ENCODE measurements around the gene CYP2W1. TPM values are rescaled to one million over a fixed set of nuclear protein-coding genes. Genes with fewer than 3 reads are reported as not detected.
"Not testable (repeated sequence)": the region's sequence is repeated elsewhere in the genome, so short reads cannot be mapped to it uniquely, and the experiment has no call there.

The CYP2W1 gene
- total RNA-seq, 1 experiment from 2014 or later: not detected

- no peak for DNase-seq (ENCODE audit: low read depth)
Measured at GRCh38 chr7:996079-996872, 13.3 kb downstream of the CYP2W1 start.

- no peak for DNase-seq (ENCODE audit: low read depth)
Measured at GRCh38 chr7:997404-998395, 14.7 kb downstream of the CYP2W1 start.

- DNase-seq (ENCODE audit: low read depth): no peak
Measured at GRCh38 chr7:999149-999879, 16.3 kb downstream of the CYP2W1 start.

- no peak for DNase-seq (ENCODE audit: low read depth)
Measured at GRCh38 chr7:999941-1000935, 17.3 kb downstream of the CYP2W1 start.

- DNase-seq (ENCODE audit: low read depth): not testable (repeated sequence)
Measured at GRCh38 chr7:1001069-1001770, 18.2 kb downstream of the CYP2W1 start.

GRCh38 chr7:1002026-1002425 lies 19.0 kb downstream of the CYP2W1 start:
- DNase-seq (ENCODE audit: low read depth): not testable (repeated sequence)

- not testable (repeated sequence) for DNase-seq (ENCODE audit: low read depth)
Measured at GRCh38 chr7:1002445-1002844, 19.5 kb downstream of the CYP2W1 start.

- DNase-seq (ENCODE audit: low read depth): no peak
Measured at GRCh38 chr7:1004018-1004852, 21.3 kb downstream of the CYP2W1 start.

- DNase-seq (ENCODE audit: low read depth): no peak
Measured at GRCh38 chr7:1005303-1005702, 22.3 kb downstream of the CYP2W1 start.

- no peak for DNase-seq (ENCODE audit: low read depth)
Measured at GRCh38 chr7:1007901-1008300, 24.9 kb downstream of the CYP2W1 start.

GRCh38 chr7:1008733-1009363 lies 25.9 kb downstream of the CYP2W1 start:
- DNase-seq (ENCODE audit: low read depth): no peak

- no peak for DNase-seq (ENCODE audit: low read depth)
Measured at GRCh38 chr7:1009747-1010146, 26.8 kb downstream of the CYP2W1 start.

- no peak for DNase-seq (ENCODE audit: low read depth)
Measured at GRCh38 chr7:1010226-1010625, 27.2 kb downstream of the CYP2W1 start.

GRCh38 chr7:1011297-1012003 lies 28.5 kb downstream of the CYP2W1 start:
- no peak for DNase-seq (ENCODE audit: low read depth)

- no peak for DNase-seq (ENCODE audit: low read depth)
Measured at GRCh38 chr7:1012004-1012715, 29.2 kb downstream of the CYP2W1 start.

- DNase-seq (ENCODE audit: low read depth): no peak
Measured at GRCh38 chr7:1012716-1013095, 29.7 kb downstream of the CYP2W1 start.

GRCh38 chr7:1013581-1013980 lies 30.6 kb downstream of the CYP2W1 start:
- no peak for DNase-seq (ENCODE audit: low read depth)

Measured in RPMI7951 (cell line).